Activated naive CD4-positive, alpha-beta T cell treated with anti-CD3 and anti-CD28 coated beads, Interleukin-2, amount 10 ng/mL, durations not matched to agents 7 days and 5 days (primary cell): Measurements from ENCODE around the gene RBBP7.
"Not testable (repeated sequence)": the region's sequence is repeated elsewhere in the genome, so short reads cannot be mapped to it uniquely, and the experiment has no call there.

Experiments used
- CTCF ChIA-PET: fragments of 350-600 bp; sonication (Branson Sonifier 250); formaldehyde crosslinking; loops from one replicate; lab custom pipeline; 2021; ENCODE audit warnings: antibody characterized with exemption; lab: Charles Lee
- DNase-seq: peaks from one replicate; pipeline ENCODE4 v3.0.0-alpha.2; 2020
- H3K27ac Mint-ChIP-seq: one replicate; pipeline ENCODE4 v1.8.0; 2021; ENCODE audit warnings: mild to moderate bottlenecking, moderate library complexity, mixed read lengths
- H3K27me3 Mint-ChIP-seq: one replicate; pipeline ENCODE4 v1.8.0; 2021; ENCODE audit warnings: mild to moderate bottlenecking, mixed read lengths
- H3K36me3 Mint-ChIP-seq: one replicate; pipeline ENCODE4 v1.8.0; 2021; ENCODE audit warnings: mixed read lengths
- H3K4me1 Mint-ChIP-seq: one replicate; pipeline ENCODE4 v1.8.0; 2021; ENCODE audit warnings: mixed read lengths
- H3K4me3 Mint-ChIP-seq: one replicate; pipeline ENCODE4 v1.8.0; 2021; ENCODE audit warnings: mild to moderate bottlenecking, moderate library complexity, mixed read lengths
- H3K9me3 Mint-ChIP-seq: one replicate; pipeline ENCODE4 v1.8.0; 2021; ENCODE audit warnings: mixed read lengths

RBBP7 gene

DNA sequence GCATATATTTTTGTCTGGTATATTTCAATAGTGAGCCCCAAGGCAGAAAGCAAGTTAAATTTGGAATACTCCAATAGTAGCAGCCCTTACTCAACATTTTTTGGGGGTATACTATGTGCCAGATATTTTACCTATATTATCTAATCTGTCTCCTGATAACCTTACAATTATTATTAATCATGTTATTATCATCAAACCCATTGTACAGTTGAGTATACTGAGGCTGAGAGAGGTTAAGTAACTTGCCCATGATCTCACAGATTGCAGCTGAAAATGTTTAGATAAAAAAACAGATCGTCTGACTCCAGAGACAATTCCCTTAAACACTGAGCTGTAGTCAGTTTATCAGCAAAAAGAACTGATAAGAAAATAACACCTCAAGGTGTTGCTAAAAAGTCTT is 6.5 kb upstream of the RBBP7 start:
- peaks cover 24% of the 10 kb centered on the region for H3K27me3 Mint-ChIP-seq

GRCh38 chrX:16874458-16875095 is 4.4 kb upstream of the RBBP7 start:
- peaks cover 7% of the 10 kb centered on the region for H3K4me1 Mint-ChIP-seq
- CTCF ChIA-PET = interaction anchor here (1.7 to 3.6 kb wide), 2 partner anchors 8 to 17 kb away, joined by 4 to 29 read pairs; no protein-coding TSS in a partner anchor
- peaks cover 31% of the 10 kb centered on the region for H3K27me3 Mint-ChIP-seq

More for the DNA sequence above, 6.5 kb upstream of the RBBP7 start:
- Mint-ChIP-seq H3K9me3 (no peaks in the 10 kb centered on the region), H3K36me3 (no peaks in the 10 kb centered on the region), H3K4me3 (no peak overlapping the region), H3K27ac (no peak overlapping the region), H3K4me1 (no peaks in the 10 kb centered on the region)
- DNase-seq = no peak
- CTCF ChIA-PET = no interaction called here

GRCh38 chrX:16873106-16873505 is 2.9 kb upstream of the RBBP7 start:
- no peak for DNase-seq
- CTCF ChIA-PET = interaction anchor here (0.6 to 3.6 kb wide), 3 partner anchors 10 to 112 kb away, joined by 3 to 29 read pairs (median 4); no protein-coding TSS in a partner anchor
- no peaks in the 10 kb centered on the region for H3K9me3 Mint-ChIP-seq
- no peak overlapping the region for H3K4me3 Mint-ChIP-seq
- no peak overlapping the region for H3K27ac Mint-ChIP-seq
- peaks cover 19% of the 10 kb centered on the region for H3K4me1 Mint-ChIP-seq
- H3K27me3 Mint-ChIP-seq = peaks cover 27% of the 10 kb centered on the region
- H3K36me3 Mint-ChIP-seq = peaks cover 9% of the 10 kb centered on the region

More at GRCh38 chrX:16874458-16875095, 4.4 kb upstream of the RBBP7 start:
- H3K4me3 Mint-ChIP-seq = no peak overlapping the region
- H3K9me3 Mint-ChIP-seq = no peaks in the 10 kb centered on the region
- H3K27ac Mint-ChIP-seq = no peak overlapping the region
- H3K36me3 Mint-ChIP-seq = no peaks in the 10 kb centered on the region
- no peak for DNase-seq

DNA sequence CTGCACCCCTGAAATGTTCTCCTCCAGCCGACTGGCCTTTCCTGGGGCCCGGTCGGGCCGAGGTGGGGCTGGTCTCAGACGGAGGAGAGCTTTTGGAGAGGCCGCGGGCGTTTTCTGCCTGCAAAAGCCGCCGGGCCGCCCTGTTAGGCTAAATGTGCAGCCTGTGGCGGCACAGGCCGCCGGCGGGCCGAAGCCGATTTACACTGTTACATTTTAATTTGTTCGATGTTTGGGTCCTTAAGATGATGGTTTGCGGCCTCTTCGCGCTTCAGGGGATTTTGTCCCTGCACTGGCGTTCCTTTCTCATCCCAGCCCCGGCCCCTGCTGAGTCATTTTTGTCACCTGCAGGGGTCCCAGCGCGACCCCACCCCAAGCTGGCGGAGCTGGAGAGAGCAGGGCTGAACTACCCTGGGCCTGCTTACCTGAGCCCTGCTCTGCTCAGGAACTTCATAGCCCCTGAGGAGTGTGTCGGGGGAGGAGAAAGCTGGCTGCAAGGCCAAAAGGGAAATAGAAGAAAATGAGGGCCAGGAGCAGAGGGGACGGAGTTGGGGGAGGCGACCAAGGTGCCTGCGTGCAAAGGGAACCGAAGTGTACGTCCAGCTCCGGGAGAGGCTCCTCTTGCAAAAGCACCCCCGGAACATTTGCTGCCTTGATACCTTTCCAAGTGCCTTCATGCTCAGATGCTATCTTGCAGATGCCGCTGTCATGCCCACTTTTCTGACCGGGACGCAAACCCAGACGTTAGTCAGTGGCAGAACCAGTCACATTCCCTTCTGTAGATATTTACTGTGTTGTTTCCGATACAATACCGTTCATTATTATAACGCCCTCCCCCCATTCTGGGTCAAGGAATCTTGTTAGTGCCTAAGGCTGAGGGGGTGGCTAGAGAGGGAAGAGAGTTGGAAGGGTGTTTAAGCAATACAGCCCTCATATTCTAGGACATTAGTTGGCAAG is 977 bp upstream of the RBBP7 start:
- Mint-ChIP-seq H3K4me1 (peaks cover 30% of the 10 kb centered on the region), H3K27me3 (peaks cover 21% of the 10 kb centered on the region), H3K9me3 (no peaks in the 10 kb centered on the region), H3K27ac (peak overlapping the region; percentile 91), H3K4me3 (peak overlapping the region; percentile 68), H3K36me3 (peaks cover 11% of the 10 kb centered on the region)
- DNase-seq = no peak
- CTCF ChIA-PET = interaction anchor here (0.6 kb wide), 1 partner anchor 11 kb away, joined by 4 read pairs; no protein-coding TSS in a partner anchor

GRCh38 chrX:16869393-16870094 is 618 bp downstream of the RBBP7 start:
- peak overlapping the region; percentile 93 for H3K4me3 Mint-ChIP-seq
- peak; percentile 63 for DNase-seq
- no peaks in the 10 kb centered on the region for H3K9me3 Mint-ChIP-seq
- H3K27ac Mint-ChIP-seq = peak overlapping the region; percentile 99
- H3K36me3 Mint-ChIP-seq = peaks cover 15% of the 10 kb centered on the region
- H3K4me1 Mint-ChIP-seq = peaks cover 35% of the 10 kb centered on the region
- CTCF ChIA-PET = interaction anchor here (1.4 kb wide), 1 partner anchor 43 kb away, joined by 3 read pairs; no protein-coding TSS in a partner anchor
- H3K27me3 Mint-ChIP-seq = peaks cover 13% of the 10 kb centered on the region

DNA sequence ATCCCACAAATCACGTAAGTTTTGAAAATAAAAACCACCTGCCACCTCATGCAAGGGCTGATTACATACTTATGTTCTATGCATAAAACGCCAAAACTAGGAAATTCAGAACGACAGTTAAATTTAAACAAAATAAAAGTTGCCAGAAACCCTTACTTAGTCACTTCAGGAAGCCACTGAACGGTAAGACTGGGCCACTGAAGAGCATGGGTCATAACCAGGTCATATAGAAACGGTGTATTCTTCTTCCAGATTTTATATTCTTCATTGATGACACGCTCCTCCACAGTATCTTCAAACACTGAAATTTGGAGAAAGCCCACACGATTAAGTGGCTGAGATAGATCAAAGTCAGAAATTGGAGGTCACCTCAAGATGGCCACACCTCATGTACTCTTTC is 1.2 kb downstream of the RBBP7 start:
- no peak for DNase-seq
- Mint-ChIP-seq H3K4me1 (peaks cover 35% of the 10 kb centered on the region), H3K4me3 (peak overlapping the region; percentile 93), H3K36me3 (peaks cover 16% of the 10 kb centered on the region), H3K27ac (peak overlapping the region; percentile 96), H3K9me3 (no peaks in the 10 kb centered on the region), H3K27me3 (peaks cover 13% of the 10 kb centered on the region)
- CTCF ChIA-PET = interaction anchor here (1.4 kb wide), 1 partner anchor 43 kb away, joined by 3 read pairs; no protein-coding TSS in a partner anchor

GRCh38 chrX:16867947-16868346 is 2.2 kb downstream of the RBBP7 start:
- H3K4me3 Mint-ChIP-seq = peak overlapping the region; percentile 93
- H3K36me3 Mint-ChIP-seq = peaks cover 22% of the 10 kb centered on the region
- peaks cover 9% of the 10 kb centered on the region for H3K27me3 Mint-ChIP-seq
- H3K9me3 Mint-ChIP-seq = no peaks in the 10 kb centered on the region
- CTCF ChIA-PET = interaction anchor here (1.3 to 1.4 kb wide), 2 partner anchors 15 to 42 kb away, joined by 3 read pairs; no protein-coding TSS in a partner anchor
- no peak overlapping the region for H3K27ac Mint-ChIP-seq
- no peak for DNase-seq
- H3K4me1 Mint-ChIP-seq = peaks cover 37% of the 10 kb centered on the region

DNA sequence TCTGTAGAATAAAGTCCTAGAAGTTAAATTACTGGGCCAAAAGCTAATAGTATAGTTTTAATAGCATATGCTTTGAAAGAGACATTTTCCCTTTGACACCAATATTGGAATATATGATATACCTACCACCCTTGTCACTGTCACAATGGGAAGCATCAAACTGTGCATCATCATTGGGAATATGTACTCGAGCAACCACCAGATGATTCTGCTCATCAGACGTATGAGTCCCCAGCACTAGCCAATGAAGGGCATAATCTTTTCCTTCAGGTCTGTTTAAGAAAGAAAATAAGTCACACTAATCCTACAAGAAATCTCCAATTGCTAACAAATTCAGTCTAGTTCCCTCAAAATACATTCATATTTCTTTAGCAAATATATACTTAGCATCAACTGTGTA is 7.3 kb downstream of the RBBP7 start:
- no peaks in the 10 kb centered on the region for H3K27me3 Mint-ChIP-seq
- CTCF ChIA-PET = no interaction called here

DNA sequence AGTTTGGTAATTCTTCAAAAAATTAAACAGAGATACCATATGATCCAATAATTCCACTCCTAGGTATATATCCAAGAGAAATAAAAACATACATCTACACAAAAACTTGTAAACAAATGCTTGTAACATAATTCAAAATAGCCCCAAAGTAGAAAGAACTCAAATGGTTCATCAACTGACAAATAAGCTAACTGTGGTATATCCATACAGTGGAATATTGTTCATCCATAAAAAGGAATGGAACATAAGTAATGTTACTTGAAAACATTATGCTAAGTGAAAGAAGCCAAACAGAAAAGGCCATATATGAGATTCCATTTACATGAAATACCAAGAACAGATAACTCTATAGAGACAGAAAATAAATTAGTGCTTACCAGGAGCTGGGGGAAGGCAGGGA is 13.4 kb downstream of the RBBP7 start:
- no peak for DNase-seq
- Mint-ChIP-seq H3K27me3 (no peaks in the 10 kb centered on the region), H3K4me1 (peaks cover 10% of the 10 kb centered on the region), H3K9me3 (no peaks in the 10 kb centered on the region), H3K27ac (no peak overlapping the region), H3K4me3 (no peak overlapping the region), H3K36me3 (peaks cover 38% of the 10 kb centered on the region)
- CTCF ChIA-PET = interaction anchor here (1.0 kb wide), 1 partner anchor 31 kb away, joined by 3 read pairs; no protein-coding TSS in a partner anchor

More for the DNA sequence above, 7.3 kb downstream of the RBBP7 start:
- Mint-ChIP-seq H3K27ac (no peak overlapping the region), H3K36me3 (peaks cover 24% of the 10 kb centered on the region), H3K4me1 (peaks cover 19% of the 10 kb centered on the region), H3K4me3 (no peak overlapping the region), H3K9me3 (no peaks in the 10 kb centered on the region)
- DNase-seq = no peak

- CTCF ChIA-PET = interaction anchor here (1.0 kb wide), 1 partner anchor 30 kb away, joined by 3 read pairs; no protein-coding TSS in a partner anchor
- not testable (repeated sequence) for H3K27me3 Mint-ChIP-seq, H3K4me1 Mint-ChIP-seq, DNase-seq, H3K9me3 Mint-ChIP-seq, H3K27ac Mint-ChIP-seq, H3K4me3 Mint-ChIP-seq
- peaks cover 42% of the 10 kb centered on the region for H3K36me3 Mint-ChIP-seq
These were observed 14.1 kb downstream of the RBBP7 start for GRCh38 chrX:16856076-16856404.

DNA sequence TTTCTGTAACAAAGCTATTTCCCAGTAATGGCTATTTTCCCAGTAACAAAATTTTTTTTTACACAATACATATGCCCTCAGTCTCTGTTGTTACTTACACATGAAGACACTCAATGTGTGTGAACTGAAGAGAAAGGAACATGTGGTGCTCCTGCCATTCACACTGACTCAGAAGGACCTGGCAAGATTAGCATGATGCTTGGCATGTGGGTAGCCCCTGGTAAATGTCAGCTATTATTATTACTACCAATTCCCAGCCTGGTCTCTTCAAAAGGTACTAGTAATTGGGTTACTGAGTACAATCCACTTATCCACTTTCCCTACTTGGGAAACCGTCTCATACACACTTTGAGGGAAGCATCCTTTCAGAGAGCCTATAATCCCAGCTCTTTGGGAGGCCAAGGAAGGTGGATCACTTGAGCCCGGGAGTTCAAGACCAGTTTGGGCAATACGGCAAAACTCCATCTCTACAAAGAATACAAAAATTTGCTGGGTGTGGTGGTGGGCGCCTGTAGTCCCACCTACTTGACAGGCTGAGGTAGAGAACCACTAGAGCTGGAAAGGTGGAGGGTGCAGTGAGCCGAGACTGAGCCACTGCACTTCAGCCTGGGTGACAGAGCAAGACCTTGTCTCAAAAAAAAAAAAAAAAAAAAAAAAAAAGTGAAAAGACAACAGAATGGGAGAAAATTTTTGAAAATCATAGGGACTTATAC is 14.6 kb downstream of the RBBP7 start:
- no peak for DNase-seq
- Mint-ChIP-seq H3K27me3 (no peaks in the 10 kb centered on the region), H3K4me3 (no peak overlapping the region), H3K4me1 (peaks cover 10% of the 10 kb centered on the region), H3K9me3 (no peaks in the 10 kb centered on the region), H3K27ac (no peak overlapping the region), H3K36me3 (peaks cover 42% of the 10 kb centered on the region)
- CTCF ChIA-PET = interaction anchor here (1.0 kb wide), 1 partner anchor 29 kb away, joined by 3 read pairs; no protein-coding TSS in a partner anchor

- no peaks in the 10 kb centered on the region for H3K9me3 Mint-ChIP-seq
- H3K4me3 Mint-ChIP-seq = no peak overlapping the region
- CTCF ChIA-PET = no interaction called here
- peaks cover 7% of the 10 kb centered on the region for H3K4me1 Mint-ChIP-seq
- no peak overlapping the region for H3K27ac Mint-ChIP-seq
- H3K27me3 Mint-ChIP-seq = no peaks in the 10 kb centered on the region
- no peak for DNase-seq
- peaks cover 36% of the 10 kb centered on the region for H3K36me3 Mint-ChIP-seq
These were observed 16.6 kb downstream of the RBBP7 start for GRCh38 chrX:16853537-16853936.

- H3K9me3 Mint-ChIP-seq = no peaks in the 10 kb centered on the region
- no peak for DNase-seq
- H3K4me3 Mint-ChIP-seq = no peak overlapping the region
- CTCF ChIA-PET = no interaction called here
- no peaks in the 10 kb centered on the region for H3K27me3 Mint-ChIP-seq
- no peak overlapping the region for H3K27ac Mint-ChIP-seq
- H3K36me3 Mint-ChIP-seq = peaks cover 40% of the 10 kb centered on the region
- H3K4me1 Mint-ChIP-seq = peaks cover 7% of the 10 kb centered on the region
These were observed 17.5 kb downstream of the RBBP7 start for GRCh38 chrX:16852617-16853179.
